Tibial nerve (tissue), 4 donors: ENCODE data around the gene CLDN9. TPM values are rescaled to one million over a fixed set of nuclear protein-coding genes. Genes with fewer than 3 reads are reported as not detected.

Experiments used
- DNase-seq, 2 donors: peaks; one replicate each; pipeline ENCODE4 v3.0.0-alpha.2; 2019; ENCODE audit warnings: low spot score in 2 of 2
- H3K27ac ChIP-seq, 4 donors: fragments of 200-600 bp; sonication (generic) in 3 of 4; one replicate each; pipeline ENCODE4 v1.5.1; 2017 to 2019; ENCODE audit warnings: mild to moderate bottlenecking in 1 of 4
- H3K27me3 ChIP-seq, 2 donors: fragments of 200-600 bp; sonication (generic) in 1 of 2; one replicate each; pipeline versions ENCODE4 v1.5.1 to v1.6.0; 2017 to 2019
- H3K36me3 ChIP-seq, 3 donors: fragments of 200-600 bp; sonication (generic); one replicate each; pipeline ENCODE4 v1.5.1; 2018 to 2019
- H3K4me1 ChIP-seq, 4 donors: fragments of 200-600 bp; sonication (generic) in 3 of 4; one replicate each; pipeline ENCODE4 v1.5.1; 2017 to 2019
- H3K4me3 ChIP-seq, 4 donors: fragments of 200-600 bp; sonication (generic) in 3 of 4; one replicate each; pipeline ENCODE4 v1.5.1; 2017 to 2019; ENCODE audit warnings: mild to moderate bottlenecking in 1 of 4, moderate library complexity in 1 of 4
- H3K9me3 ChIP-seq, 4 donors: fragments of 200-600 bp; sonication (generic) in 3 of 4; one replicate each; pipeline ENCODE4 v1.5.1; 2017 to 2019
- CTCF ChIP-seq, 5 experiments: fragments of 200-600 bp in 3 of 5; fragments of 450-650 bp in 2 of 5; sonication (generic) in 3 of 5; IDR thresholded peaks; one replicate each; pipeline ENCODE4 v1.5.1; 2016 to 2019; ENCODE audit warnings: antibody characterized with exemption in 5 of 5, mild to moderate bottlenecking in 3 of 5, moderate library complexity in 2 of 5
- EP300 ChIP-seq, 2 donors: sonication (generic); formaldehyde crosslinking; IDR thresholded peaks; one replicate each; pipeline ENCODE4 v1.6.1; 2017; ENCODE audit warnings: antibody characterized with exemption in 2 of 2, mild to moderate bottlenecking in 1 of 2
- POLR2A ChIP-seq, 2 donors: fragments of 450-650 bp; IDR thresholded peaks; one replicate each; pipeline ENCODE4 v1.6.1; 2017; ENCODE audit warnings: antibody characterized with exemption in 2 of 2, mild to moderate bottlenecking in 2 of 2, moderate library complexity in 2 of 2
- whole genome bisulfite sequencing, 2 donors: methylation state at CpG; one replicate each; pipeline ENCODE4 v1.1.5; 2018; 5-methylcytosine and 5-hydroxymethylcytosine counted together
- small RNA-seq: library from RNA; depleted of rRNA; stranded (forward); fragments of <200 nt; gene quantifications from one replicate; pipeline ENCODE3, GENCODE V24; 2016
- total RNA-seq, 4 donors: library from RNA; depleted of rRNA; stranded (reverse); fragments of >200 nt; gene quantifications; one replicate each; pipeline ENCODE4 v1.1.0, GENCODE V29; 2016

CLDN9 gene
- total RNA-seq, 4 donors from 2014 or later, result 0.30 TPM; not detected in 3

- H3K4me3 ChIP-seq, result no peak overlapping the region
- H3K27ac ChIP-seq, result no peak overlapping the region
- no peaks in the 10 kb centered on the region for H3K9me3 ChIP-seq
- peaks cover 0 to 30% (median 16%) of the 10 kb centered on the region in 4 donors for H3K4me1 ChIP-seq
- TF ChIP-seq CTCF (IDR thresholded peaks at IDR 0.05), result no peak
- no peak for TF ChIP-seq EP300 (IDR thresholded peaks at IDR 0.05)
- no peak for TF ChIP-seq POLR2A (IDR thresholded peaks at IDR 0.05)
- WGBS, 2 donors, result 82 to 85% methylated on average over 12 to 14 of the region's 14 CpGs
- H3K36me3 ChIP-seq, result no peaks in the 10 kb centered on the region
- DNase-seq, result no peak
- no peaks in the 10 kb centered on the region for H3K27me3 ChIP-seq
Measured at GRCh38 chr16:3060339-3061127, 47.8 kb downstream of the CLDN9 start.

- H3K9me3 ChIP-seq, result no peaks in the 10 kb centered on the region
- DNase-seq, result no peak
- H3K36me3 ChIP-seq, result no peaks in the 10 kb centered on the region
- TF ChIP-seq CTCF (IDR thresholded peaks at IDR 0.05), result no peak
- no peak for TF ChIP-seq POLR2A (IDR thresholded peaks at IDR 0.05)
- no peak for TF ChIP-seq EP300 (IDR thresholded peaks at IDR 0.05)
- H3K27ac ChIP-seq, result no peak overlapping the region
- peaks cover 0 to 31% (median 16%) of the 10 kb centered on the region in 4 donors for H3K4me1 ChIP-seq
- WGBS, 2 donors, result 78 to 89% methylated on average over 6 of the region's 6 CpGs
- H3K4me3 ChIP-seq, result no peak overlapping the region
- no peaks in the 10 kb centered on the region for H3K27me3 ChIP-seq
Measured at GRCh38 chr16:3062553-3062952, 49.8 kb downstream of the CLDN9 start.

GRCh38 chr16:3063625-3064386, 51.1 kb downstream of the CLDN9 start:
- no peak for DNase-seq
- H3K9me3 ChIP-seq, result no peaks in the 10 kb centered on the region
- 80 to 86% methylated on average over 8 of the region's 8 CpGs for WGBS, 2 donors

More at GRCh38 chr16:3063625-3064386, 51.1 kb downstream of the CLDN9 start:
- H3K27ac ChIP-seq, result no peak overlapping the region
- H3K4me1 ChIP-seq, result peaks cover 0 to 19% (median 9%) of the 10 kb centered on the region in 4 donors
- no peak overlapping the region for H3K4me3 ChIP-seq
- H3K36me3 ChIP-seq, result no peaks in the 10 kb centered on the region
- no peak for TF ChIP-seq CTCF (IDR thresholded peaks at IDR 0.05)
- no peak for TF ChIP-seq EP300 (IDR thresholded peaks at IDR 0.05)
- no peak for TF ChIP-seq POLR2A (IDR thresholded peaks at IDR 0.05)
- no peaks in the 10 kb centered on the region for H3K27me3 ChIP-seq

Small RNAs within 50 kb of the gene (small RNA-seq; reads per million reads assigned to genes)
- not detected for gene LINC00514

Other genes with a start within 250 kb of the CLDN9 start
- gene ELOB, start 235.6 kb upstream of the CLDN9 start, total RNA-seq, result 100 to 1,000 TPM; 293 to 759 (median 513) TPM
- gene PRSS33, start 225.4 kb upstream of the CLDN9 start, total RNA-seq, result not detected
- not detected for gene PRSS41, start 214.5 kb upstream of the CLDN9 start, total RNA-seq
- not detected for gene PRSS21, start 195.7 kb upstream of the CLDN9 start, total RNA-seq
- gene ZG16B, start 182.6 kb upstream of the CLDN9 start, total RNA-seq, result not detected
- not detected for gene PRSS22, start 154.8 kb upstream of the CLDN9 start, total RNA-seq
- 10 to 100 TPM; 66.2 to 76.8 (median 72.8) TPM for gene FLYWCH2, start 129.7 kb upstream of the CLDN9 start, total RNA-seq
- gene FLYWCH1, start 101.0 kb upstream of the CLDN9 start, total RNA-seq, result 10 to 100 TPM; 65.1 to 74.9 (median 68.7) TPM
- gene KREMEN2, start 48.6 kb upstream of the CLDN9 start, total RNA-seq, result not detected
- 10 to 100 TPM in 1 of 4 donors, 1 to 10 TPM in 3; 5.1 to 15.0 (median 7.9) TPM for gene PAQR4, start 43.6 kb upstream of the CLDN9 start, total RNA-seq
- 1 to 10 TPM in 2 of 4 donors, under 1 TPM in 2; 0.60 to 1.6 (median 1.1) TPM for gene PKMYT1, start 32.5 kb upstream of the CLDN9 start, total RNA-seq
- not detected for gene CLDN6, start 5.3 kb downstream of the CLDN9 start, total RNA-seq
- 10 to 100 TPM in 2 of 4 donors, 1 to 10 TPM in 2; 2.4 to 47.4 (median 11.5) TPM for gene TNFRSF12A, start 7.4 kb downstream of the CLDN9 start, total RNA-seq
- gene HCFC1R1, start 11.0 kb downstream of the CLDN9 start, total RNA-seq, result 10 to 100 TPM; 17.7 to 46.9 (median 38.5) TPM
- 10 to 100 TPM; 12.2 to 28.5 (median 18.0) TPM for gene THOC6, start 11.1 kb downstream of the CLDN9 start, total RNA-seq
- gene BICDL2, start 24.0 kb downstream of the CLDN9 start, total RNA-seq, result not detected
- under 1 TPM in 2 of 4 donors, not detected in 2; under 0.01 to 0.42 TPM for gene MMP25, start 33.6 kb downstream of the CLDN9 start, total RNA-seq
- 10 to 100 TPM in 3 of 4 donors, 1 to 10 TPM in 1; 4.2 to 32.9 (median 21.7) TPM for gene IL32, start 52.7 kb downstream of the CLDN9 start, total RNA-seq
- not detected for gene ZSCAN10, start 86.4 kb downstream of the CLDN9 start, total RNA-seq
- 10 to 100 TPM; 19.4 to 29.2 (median 21.5) TPM for gene ZNF205, start 99.7 kb downstream of the CLDN9 start, total RNA-seq
- 10 to 100 TPM in 1 of 4 donors, 1 to 10 TPM in 3; 7.7 to 17.1 (median 8.9) TPM for gene ZNF213, start 122.1 kb downstream of the CLDN9 start, total RNA-seq
- not detected for gene OR1F1, start 175.3 kb downstream of the CLDN9 start, total RNA-seq
- gene ZNF200, start 222.2 kb downstream of the CLDN9 start, total RNA-seq, result 10 to 100 TPM in 1 of 4 donors, 1 to 10 TPM in 3; 5.2 to 10.2 (median 9.1) TPM
- gene MEFV, start 243.7 kb downstream of the CLDN9 start, total RNA-seq, result 1 to 10 TPM in 2 of 4 donors, under 1 TPM in 2; 0.39 to 8.1 (median 1.1) TPM